Liver (tissue), 9 donors: Measurements from ENCODE around the gene DLL4. TPM values are rescaled to one million over a fixed set of nuclear protein-coding genes. Genes with fewer than 3 reads are reported as not detected.

Source experiments
- DNase-seq: peaks from one replicate; pipeline ENCODE4 v3.0.0-alpha.2; 2017; ENCODE audit warnings: low spot score
- H3K27ac ChIP-seq, 2 donors: one replicate each; pipeline ENCODE4 v1.7.0; 2013; ENCODE audit warnings: inconsistent platforms in 2 of 2, low read length in 2 of 2, control low read depth in 1 of 2, low read depth in 1 of 2, mild to moderate bottlenecking in 1 of 2
- H3K27me3 ChIP-seq, 4 donors: one replicate each; pipeline versions ENCODE4 v1.6.1 to v1.7.0; 2013; ENCODE audit warnings: low read length in 3 of 4, inconsistent platforms in 1 of 4, mild to moderate bottlenecking in 1 of 4, moderate library complexity in 1 of 4; ENCODE audit not compliant: control insufficient read depth in 4 of 4, insufficient read depth in 4 of 4
- H3K36me3 ChIP-seq, 4 donors: one replicate each; pipeline versions ENCODE4 v1.6.1 to v1.7.0; 2013; ENCODE audit warnings: low read length in 3 of 4, mild to moderate bottlenecking in 3 of 4, low read depth in 1 of 4, moderate library complexity in 1 of 4; ENCODE audit not compliant: control insufficient read depth in 4 of 4, insufficient read depth in 3 of 4
- H3K4me1 ChIP-seq, 4 donors: one replicate each; pipeline versions ENCODE4 v1.6.1 to v1.7.0; 2013; ENCODE audit warnings: low read length in 3 of 4, mild to moderate bottlenecking in 3 of 4, moderate library complexity in 1 of 4; ENCODE audit not compliant: control insufficient read depth in 4 of 4, insufficient read depth in 4 of 4
- H3K4me3 ChIP-seq, 3 donors: one replicate each; pipeline versions ENCODE4 v1.6.1 to v1.7.0; 2013; ENCODE audit warnings: low read length in 3 of 3, control low read depth in 1 of 3, low read depth in 1 of 3, mild to moderate bottlenecking in 1 of 3
- H3K9ac ChIP-seq, 2 donors: one replicate each; pipeline ENCODE4 v1.7.0; 2013; ENCODE audit warnings: low read length in 2 of 2, mild to moderate bottlenecking in 2 of 2, moderate library complexity in 2 of 2, control low read depth in 1 of 2, low read depth in 1 of 2
- H3K9me3 ChIP-seq, 4 donors: one replicate each; pipeline versions ENCODE4 v1.6.1 to v1.7.0; 2013; ENCODE audit warnings: low read length in 3 of 4; ENCODE audit not compliant: control insufficient read depth in 4 of 4
- CTCF ChIP-seq: fragments of 150-350 bp; IDR thresholded peaks from 2 replicates; pipeline ENCODE4 v1.5.1; 2017; ENCODE audit warnings: improper control_type of control experiment, low read depth, low read length; ENCODE audit not compliant: missing input control
- FOXA2 ChIP-seq: IDR thresholded peaks from 2 replicates; pipeline ENCODE4 v1.6.1; 2016; ENCODE audit warnings: antibody characterized with exemption
- HNF4A ChIP-seq, 2 donors: conservative IDR thresholded peaks; 2 replicates each; pipeline ENCODE4 v1.6.1; 2016; ENCODE audit warnings: antibody characterized with exemption in 2 of 2, mild to moderate bottlenecking in 2 of 2
- JUND ChIP-seq, 2 donors: IDR thresholded peaks; 2 replicates each; pipeline ENCODE4 v1.6.1; 2016; ENCODE audit warnings: antibody characterized with exemption in 2 of 2
- NR2F2 ChIP-seq: IDR thresholded peaks from 2 replicates; pipeline ENCODE4 v1.6.1; 2016; ENCODE audit warnings: antibody characterized with exemption
- RAD21 ChIP-seq, 2 donors: IDR thresholded peaks; 2 replicates each; pipeline ENCODE4 v1.6.1; 2016; ENCODE audit warnings: antibody characterized with exemption in 2 of 2, mild to moderate bottlenecking in 2 of 2
- REST ChIP-seq: IDR thresholded peaks from 2 replicates; pipeline ENCODE4 v1.6.1; 2016; ENCODE audit warnings: antibody characterized with exemption, mild to moderate bottlenecking
- SP1 ChIP-seq: IDR thresholded peaks from 2 replicates; pipeline ENCODE4 v1.6.1; 2018; ENCODE audit warnings: antibody characterized with exemption, mild to moderate bottlenecking
- TAF1 ChIP-seq: conservative IDR thresholded peaks from 2 replicates; pipeline ENCODE4 v1.6.1; 2016; ENCODE audit warnings: antibody characterized with exemption, mild to moderate bottlenecking
- WGBS: extraction: QIAGEN DNeasy Blood & Tissue Kit; methylation state at CpG from one replicate; pipeline ENCODE4 v1.1.7; 2013; 5-methylcytosine and 5-hydroxymethylcytosine counted together
- polyA plus RNA-seq, 2 donors: library from polyadenylated mRNA; stranded (reverse) in 1 of 2; unstranded in 1 of 2; fragments of 200-250 nt in 1 of 2; fragments of >200 nt in 1 of 2; fragmentation: Nextera tagmentation in 1 of 2; extraction: Ambion mirVana in 1 of 2; gene quantifications; one replicate each; pipeline versions ENCODE4 v1.2.1 to v1.2.3, GENCODE V29; 2013 to 2015
- total RNA-seq, 2 donors: library from RNA; depleted of rRNA; stranded (reverse); fragments of >200 nt; gene quantifications; one replicate each; pipeline ENCODE4 v1.2.3, GENCODE V29; 2014
- TF ChIP-seq, protein P1 (sequence below): IDR thresholded peaks from 2 replicates; pipeline ENCODE4 v1.6.1; 2016; ENCODE audit warnings: antibody characterized with exemption
- donor health status: healthy.
- donor health status: healthy.
- donor health status: healthy.
- donor health status: healthy.
- donor health status: healthy.

Gene DLL4
- total and polyA plus RNA-seq, 4 donors, result 2.1 to 3.8 (median 3.0) TPM

DNA sequence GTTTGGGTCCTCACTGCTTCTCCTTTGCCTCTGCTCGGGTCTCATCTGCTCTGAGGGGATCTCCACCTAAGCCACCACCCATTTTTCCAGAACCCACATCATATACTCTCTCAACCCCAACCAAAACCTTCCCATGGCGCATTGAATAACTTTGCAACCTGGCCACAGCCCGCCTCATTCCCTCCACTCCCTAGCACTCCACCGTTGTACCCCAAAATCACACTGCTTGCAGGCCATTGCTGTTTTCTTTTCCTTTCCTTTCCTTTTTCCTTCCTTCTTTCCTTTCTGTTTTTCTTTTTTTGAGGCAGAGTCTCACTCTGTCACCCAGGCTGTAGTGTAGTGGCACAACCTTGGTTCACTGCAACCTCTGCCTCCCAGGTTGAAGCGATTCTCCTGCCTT is 38.0 kb upstream of the DLL4 start:
- Histone ChIP-seq H3K4me1 (peaks cover 2 to 28% (median 15%) of the 10 kb centered on the region in 4 donors), H3K27me3 (no peaks in the 10 kb centered on the region), H3K9ac (no peak overlapping the region), H3K27ac (no peak overlapping the region), H3K4me3 (no peak overlapping the region), H3K36me3 (peaks cover 0 to 3% (median 0%) of the 10 kb centered on the region in 4 donors), H3K9me3 (no peaks in the 10 kb centered on the region)
- TF ChIP-seq RAD21 (IDR thresholded peaks at IDR 0.05) (no peak), TAF1 (no peak), SP1 (no peak), NR2F2 (no peak), FOXA2 (no peak), JUND (IDR thresholded peaks at IDR 0.05) (no peak)
- TF ChIP-seq, protein P1, sequence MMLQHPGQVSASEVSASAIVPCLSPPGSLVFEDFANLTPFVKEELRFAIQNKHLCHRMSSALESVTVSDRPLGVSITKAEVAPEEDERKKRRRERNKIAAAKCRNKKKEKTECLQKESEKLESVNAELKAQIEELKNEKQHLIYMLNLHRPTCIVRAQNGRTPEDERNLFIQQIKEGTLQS, result no peak
- WGBS, result 86% methylated on average over 5 of the region's 5 CpGs
- no peak for DNase-seq

- DNase-seq, result no peak
- Histone ChIP-seq H3K9ac (no peak overlapping the region), H3K36me3 (peaks cover 0 to 3% (median 0%) of the 10 kb centered on the region in 4 donors), H3K4me1 (peaks cover 2 to 28% (median 15%) of the 10 kb centered on the region in 4 donors), H3K27me3 (no peaks in the 10 kb centered on the region), H3K9me3 (no peaks in the 10 kb centered on the region), H3K27ac (no peak overlapping the region), H3K4me3 (no peak overlapping the region)
- WGBS, result 7% methylated on average over 4 of the region's 4 CpGs
- TF ChIP-seq REST, result no peak
- TF ChIP-seq FOXA2, result no peak
- peak; percentile 71 for TF ChIP-seq CTCF
- peak; percentile 87 to 90 for TF ChIP-seq RAD21 (IDR thresholded peaks at IDR 0.05)
- no peak for TF ChIP-seq JUND (IDR thresholded peaks at IDR 0.05)
These were observed 37.2 kb upstream of the DLL4 start for GRCh38 chr15:40891810-40892446.

DNA sequence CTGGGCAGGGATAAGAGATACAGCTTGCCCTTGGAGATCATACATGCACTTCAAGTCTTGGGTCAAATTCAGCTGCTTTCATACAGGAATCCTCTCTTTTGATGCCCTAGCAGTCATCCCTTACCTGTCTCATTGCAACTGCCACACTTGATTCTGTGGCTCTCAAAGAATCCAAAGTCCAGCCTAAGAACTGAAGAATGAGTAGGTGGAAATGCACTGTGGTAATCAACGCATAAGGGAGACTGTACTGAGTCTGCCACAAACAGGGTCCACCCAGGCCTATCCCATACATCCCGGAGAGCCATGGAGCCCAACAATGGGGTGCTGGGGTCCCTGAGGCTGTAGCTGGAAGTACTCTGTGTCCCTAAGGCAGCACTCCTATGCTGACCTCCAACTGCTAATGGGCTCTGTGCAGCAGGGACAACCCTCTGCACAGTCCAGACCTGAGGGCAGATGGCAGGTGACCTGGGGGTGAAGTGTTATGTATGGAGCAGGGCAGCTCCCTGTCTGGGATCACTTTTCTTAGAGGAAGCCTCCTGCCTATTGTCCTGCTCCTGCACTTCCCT is 36.6 kb upstream of the DLL4 start:
- Histone ChIP-seq H3K9ac (no peak overlapping the region), H3K4me3 (no peak overlapping the region), H3K27ac (no peak overlapping the region), H3K9me3 (no peaks in the 10 kb centered on the region), H3K4me1 (peaks cover 2 to 28% (median 15%) of the 10 kb centered on the region in 4 donors), H3K27me3 (no peaks in the 10 kb centered on the region), H3K36me3 (peaks cover 0 to 6% (median 0%) of the 10 kb centered on the region in 4 donors)
- DNase-seq, result no peak
- TF ChIP-seq SP1 (peak; percentile 39), HNF4A (conservative IDR thresholded peaks at IDR 0.05) (peak; percentile 64 to 65)
- TF ChIP-seq, protein P1, result no peak
- WGBS, result 62% methylated on average over 2 of the region's 2 CpGs
